GM18909 (cell line): ENCODE measurements around the gene SLC43A3.
A peak's percentile ranks its signal among the peaks of the same experiment; 100 is the strongest.
"Not testable (repeated sequence)": the region's sequence is repeated elsewhere in the genome, so short reads cannot be mapped to it uniquely, and the experiment has no call there.

Experiments
- ATAC-seq: cut with Tn5 transposase; IDR thresholded peaks from one replicate; pipeline ENCODE4 v1.9.1; 2021; ENCODE audit warnings: mild to moderate bottlenecking; ENCODE audit not compliant: unreplicated experiment, poor library complexity

Gene SLC43A3

DNA sequence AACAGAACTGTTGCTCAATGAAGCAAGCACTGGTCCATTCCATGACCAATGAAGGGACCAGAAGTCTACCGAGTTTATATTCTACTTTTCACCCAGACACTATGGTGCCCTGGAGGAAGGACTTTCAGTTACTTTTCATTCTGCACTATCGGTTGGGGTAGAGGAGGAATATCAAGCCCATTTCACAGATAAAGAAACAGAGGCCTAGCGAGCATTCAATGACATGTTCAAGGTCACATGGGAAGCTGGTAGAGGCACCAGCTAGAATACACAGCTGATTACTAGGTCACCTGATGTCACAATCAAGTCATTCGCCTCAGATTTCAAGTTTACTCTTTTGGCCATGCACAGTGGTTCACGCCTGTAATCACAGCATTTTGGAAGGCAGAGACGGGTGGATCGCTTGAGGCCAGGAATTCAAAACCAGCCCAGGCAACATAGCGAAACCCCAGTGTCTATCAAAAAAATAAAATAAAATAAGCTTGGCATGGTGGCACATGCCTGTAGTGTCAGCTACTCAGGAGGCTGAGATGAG, 18.9 kb downstream of the SLC43A3 start:
- ATAC-seq: no peak

DNA sequence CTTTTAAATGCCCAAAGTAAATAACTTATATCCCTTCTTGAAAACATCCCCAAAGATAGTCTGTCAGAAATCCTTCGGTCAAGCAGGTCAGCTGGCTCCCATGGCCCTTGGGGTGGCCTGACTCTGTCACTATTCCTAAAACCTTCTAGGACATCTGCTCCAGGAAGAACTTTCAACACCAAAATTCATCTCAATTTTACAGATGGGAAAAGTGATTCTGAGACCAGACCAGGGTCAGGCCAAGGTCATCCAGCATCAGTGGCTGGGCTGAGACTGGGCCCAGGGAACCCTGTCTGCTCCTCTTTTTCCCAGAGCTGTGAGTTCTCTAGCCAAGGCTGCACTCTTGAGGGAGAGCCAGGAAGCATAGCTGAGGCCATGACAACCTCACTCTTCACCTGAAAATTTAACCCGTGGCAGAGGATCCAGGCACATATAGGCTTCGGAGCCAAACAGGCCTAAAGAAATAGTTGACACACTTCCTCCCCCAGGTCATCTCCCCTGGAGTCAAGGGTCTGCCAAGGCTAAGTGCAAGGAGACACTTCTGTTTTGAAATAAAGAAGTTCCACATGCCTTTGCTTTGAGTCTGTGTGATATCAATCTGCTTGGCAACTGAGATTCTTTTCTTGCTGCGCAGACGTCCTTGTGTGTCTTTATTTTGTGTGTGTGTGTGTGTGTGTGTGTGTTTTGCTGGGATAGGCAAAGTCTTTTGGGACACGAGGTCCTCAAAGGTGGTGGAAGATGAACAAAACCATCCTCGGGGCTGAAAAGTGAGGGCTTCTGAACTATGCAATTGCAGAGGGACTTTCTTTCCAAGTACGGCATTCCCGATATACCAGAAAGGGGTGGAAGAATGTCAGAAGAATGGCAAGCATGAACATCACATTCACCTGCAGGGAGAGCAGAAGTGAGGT, 19.7 kb downstream of the SLC43A3 start:
- no peak for ATAC-seq

DNA sequence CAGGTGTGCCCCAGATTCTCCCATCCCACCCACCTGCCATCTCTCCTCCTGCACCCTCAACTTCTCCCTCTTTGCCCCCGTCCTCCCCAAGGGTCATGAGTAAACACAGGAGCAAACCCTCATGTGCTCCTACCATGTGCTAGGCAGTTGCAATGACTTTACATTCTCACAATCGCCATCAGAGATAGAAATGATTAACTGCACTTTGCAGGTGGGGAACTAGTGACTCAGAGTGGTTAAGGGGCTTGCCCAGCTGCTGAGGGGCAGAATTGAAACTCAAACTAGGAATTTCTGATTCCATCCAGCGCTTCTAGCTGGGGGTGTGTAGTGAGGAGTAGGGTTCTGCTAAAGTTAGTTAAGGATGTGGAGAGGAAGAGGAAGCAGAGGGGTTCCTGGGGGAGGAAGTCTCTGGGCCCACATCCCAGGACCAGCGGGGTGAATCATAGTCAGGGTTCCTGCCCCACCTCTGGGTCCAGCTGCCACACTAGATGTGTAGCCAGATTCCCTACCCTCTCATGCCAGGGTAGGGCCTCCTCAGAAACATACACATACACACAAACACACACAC, 20.5 kb downstream of the SLC43A3 start:
- ATAC-seq: peak; percentile 97

DNA sequence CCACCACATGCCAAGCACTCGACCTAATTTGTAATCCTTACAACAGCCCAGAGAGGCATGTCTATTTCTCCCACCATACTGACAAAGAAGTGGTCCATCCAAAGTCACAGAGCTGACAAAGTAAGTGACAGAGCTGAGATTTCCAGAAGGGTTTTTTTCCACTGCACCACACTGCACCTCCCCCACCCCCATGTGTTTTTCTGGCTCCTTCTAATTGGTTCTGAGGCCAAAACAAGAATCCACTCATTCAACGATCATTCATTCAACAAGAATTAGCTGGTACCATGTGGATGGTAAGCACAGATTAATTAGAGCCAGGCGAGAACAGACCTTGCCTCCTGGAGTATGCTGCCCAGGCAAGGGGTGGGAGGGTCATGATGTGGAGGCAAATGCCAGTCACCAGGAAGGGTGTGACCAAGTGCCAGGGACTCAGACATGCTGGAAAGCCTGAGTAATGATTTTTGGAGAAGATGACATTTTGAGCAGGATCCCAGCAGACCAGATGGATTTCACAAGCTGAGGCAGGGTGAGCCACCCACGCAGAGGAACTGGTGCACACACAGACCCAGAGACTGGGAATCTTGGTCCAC, 21.6 kb downstream of the SLC43A3 start:
- ATAC-seq: no peak

DNA sequence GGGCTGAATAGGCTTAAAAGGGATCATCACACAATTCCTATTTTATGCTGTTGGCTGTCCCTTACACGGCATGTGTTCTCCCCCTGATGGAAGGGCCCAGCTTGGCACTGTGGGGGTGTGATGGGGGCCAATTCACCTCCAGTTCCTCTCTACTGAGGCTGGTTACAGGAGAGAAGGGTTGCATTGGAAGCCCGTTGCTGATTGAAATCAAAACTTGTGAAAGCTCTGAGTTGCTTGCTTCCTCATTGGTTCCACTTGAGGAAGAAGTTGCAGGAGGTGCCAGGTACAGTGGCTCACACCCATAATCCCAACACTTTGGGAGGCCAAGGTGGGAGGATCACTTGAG, 23.1 kb downstream of the SLC43A3 start:
- no peak for ATAC-seq

DNA sequence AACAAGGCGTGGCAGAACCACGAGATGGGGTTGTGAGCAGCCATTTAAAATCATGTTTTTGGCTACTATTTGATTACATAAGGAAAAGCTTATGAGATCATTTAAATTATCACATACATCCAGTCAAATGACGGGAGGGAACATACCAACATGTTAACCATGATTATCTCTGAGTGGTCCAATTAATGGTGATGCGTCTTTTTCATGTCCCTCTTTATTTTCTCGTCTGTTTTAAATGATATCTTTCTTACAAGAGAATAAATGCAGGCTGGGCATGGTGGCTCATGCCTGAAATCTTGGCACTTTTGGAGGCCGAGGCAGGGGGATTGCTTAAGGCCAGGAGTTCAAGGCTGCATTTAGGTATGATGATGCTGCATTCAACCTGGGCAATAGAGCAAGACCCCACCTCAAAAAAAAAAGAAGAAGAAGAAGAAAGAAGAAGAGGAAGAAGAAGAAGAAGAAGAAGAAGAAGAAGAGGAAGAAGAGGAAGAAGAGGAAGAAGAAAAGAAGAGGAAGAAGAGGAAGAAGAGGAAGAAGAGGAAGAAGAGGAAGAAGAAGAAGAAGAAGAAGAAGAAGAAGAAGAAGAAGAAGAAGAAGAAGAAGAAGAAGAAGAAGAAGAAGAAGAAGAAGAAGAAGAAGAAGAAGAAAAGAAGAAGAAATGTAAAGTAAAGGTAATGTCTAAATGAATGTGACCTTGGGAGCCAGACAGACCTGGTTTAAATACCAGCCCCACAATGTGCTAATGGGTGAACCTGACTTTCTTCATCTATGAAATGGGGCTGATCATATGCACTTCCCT, 23.7 kb downstream of the SLC43A3 start:
- ATAC-seq: not testable (repeated sequence)

DNA sequence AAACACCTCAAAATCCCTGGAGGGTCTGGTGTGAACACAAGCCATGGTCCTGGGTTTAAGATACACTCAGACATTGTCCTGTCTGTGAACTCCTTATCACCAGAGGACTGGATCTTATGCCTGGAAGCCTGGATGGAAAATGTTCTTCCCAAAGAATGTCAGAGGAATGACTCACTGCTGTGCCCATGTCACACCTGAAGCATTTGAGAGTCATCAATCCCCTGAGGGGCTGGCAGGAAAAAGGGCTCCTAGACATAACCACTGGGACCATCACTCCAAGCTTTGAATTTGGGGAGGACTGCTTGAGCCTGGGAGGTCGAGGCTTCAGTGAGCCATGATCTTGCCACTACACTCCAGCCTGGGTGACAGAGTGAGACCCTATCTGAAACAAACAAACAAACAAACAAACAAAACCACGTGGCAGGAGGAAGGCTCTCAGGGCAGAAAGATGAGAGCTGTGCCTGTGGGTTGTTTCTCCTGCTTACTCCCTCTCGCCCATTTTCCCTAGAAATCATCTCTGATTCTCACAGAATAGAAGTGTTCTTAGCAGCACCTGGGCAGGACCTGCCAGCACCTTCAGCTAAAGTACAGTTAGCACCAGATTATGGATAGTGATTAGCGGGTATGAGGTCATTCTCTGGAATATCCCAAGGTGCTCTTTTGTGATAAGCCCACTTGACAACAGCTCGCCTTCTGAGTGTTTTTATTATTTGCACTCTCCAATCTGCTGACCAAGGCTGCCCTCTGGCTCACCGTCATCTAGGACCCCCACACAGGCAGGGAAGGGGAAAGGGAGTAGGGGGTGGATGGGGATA, 24.5 kb downstream of the SLC43A3 start:
- no peak for ATAC-seq

DNA sequence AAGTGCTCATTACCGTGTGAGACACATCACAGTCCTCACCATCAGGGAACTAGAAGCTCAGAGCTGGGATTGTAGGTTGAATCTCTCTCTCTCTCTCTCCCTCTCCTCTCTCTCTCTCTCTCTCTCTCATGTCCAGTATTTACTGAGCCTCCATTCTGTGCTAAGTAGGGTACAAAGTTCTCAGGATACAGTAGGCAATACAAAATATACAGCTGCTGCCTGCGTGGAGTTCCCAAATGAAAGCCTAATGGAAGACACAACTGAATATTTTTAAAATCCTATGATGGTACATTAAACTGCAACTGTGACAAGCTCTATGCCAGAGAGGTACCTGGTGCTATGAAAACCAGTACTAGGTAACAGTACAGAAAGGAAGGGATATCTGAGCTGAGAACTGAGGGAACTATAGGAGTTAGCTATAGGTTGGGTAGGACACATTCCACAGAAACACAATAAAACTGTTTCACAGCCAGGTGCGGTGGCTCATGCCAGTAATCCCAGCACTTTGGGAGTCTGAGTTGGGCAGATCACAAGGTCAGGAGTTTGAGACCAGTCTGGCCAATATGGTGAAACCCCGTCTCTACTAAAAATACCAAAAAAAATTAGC, 26.8 kb downstream of the SLC43A3 start:
- no peak for ATAC-seq

DNA sequence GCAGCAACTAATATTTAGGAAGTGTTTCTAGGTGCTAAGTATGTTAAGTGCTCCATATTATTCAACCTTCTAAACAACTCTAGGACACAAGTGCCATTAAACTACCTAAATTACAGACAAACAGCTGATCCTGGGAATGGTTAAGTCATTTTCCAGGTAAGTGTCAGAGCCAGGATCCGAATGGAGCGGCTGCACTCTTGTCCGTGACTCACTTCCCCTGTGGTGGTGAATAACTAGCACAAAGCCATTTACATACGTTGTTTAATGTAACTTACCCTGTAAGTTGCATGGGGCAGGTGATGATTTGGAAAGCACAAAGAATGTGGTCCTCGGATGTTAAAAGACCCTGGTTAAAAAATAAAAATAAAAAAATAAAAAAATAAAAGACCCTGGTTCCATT, 27.7 kb downstream of the SLC43A3 start:
- ATAC-seq: no peak

DNA sequence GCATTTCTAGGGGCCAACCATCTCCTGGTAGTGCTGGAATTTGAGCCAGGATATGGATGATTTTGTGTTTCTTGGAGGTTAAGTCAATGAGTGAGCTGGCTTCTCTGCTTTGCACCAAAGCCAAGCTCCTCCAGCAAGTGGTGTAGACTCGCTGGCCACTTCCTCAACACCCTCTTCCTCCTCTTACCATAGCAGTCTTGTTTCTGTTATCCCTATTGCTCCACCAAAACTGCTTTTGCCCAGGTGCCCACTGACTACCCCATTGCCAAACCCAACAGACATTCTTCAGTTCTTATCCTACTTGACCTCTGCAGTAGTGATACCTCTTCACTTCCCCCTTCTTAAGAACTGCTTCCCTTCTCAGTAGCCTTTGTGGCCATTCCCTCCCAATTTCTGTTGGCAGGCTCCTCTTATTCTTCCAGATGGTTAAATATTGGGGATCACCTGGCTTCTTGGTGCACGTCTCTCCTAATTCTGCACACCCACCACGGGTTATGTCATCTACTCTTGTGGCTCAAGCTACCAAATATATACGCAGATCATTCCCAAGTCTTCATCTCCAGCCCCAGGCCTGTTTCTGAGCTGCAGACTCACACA, 29.4 kb downstream of the SLC43A3 start:
- no peak for ATAC-seq

DNA sequence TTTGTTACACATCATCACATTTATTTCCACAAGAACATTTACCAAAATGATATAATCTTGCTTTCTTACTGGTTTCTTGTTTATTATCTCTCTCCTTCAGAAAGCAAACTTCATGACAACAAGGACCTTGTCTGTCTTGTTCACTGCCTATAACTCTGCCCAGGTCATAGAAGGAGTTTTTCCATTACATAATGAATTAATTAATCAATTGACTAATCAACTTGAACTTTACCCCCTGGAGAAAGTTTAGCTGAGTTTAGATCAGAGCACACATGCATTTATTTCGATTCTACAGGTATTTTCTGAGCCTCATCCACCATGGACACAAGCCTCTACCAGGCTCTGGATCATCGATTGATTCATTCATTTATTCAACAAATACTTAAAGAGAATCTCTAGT, 30.2 kb downstream of the SLC43A3 start:
- no peak for ATAC-seq

DNA sequence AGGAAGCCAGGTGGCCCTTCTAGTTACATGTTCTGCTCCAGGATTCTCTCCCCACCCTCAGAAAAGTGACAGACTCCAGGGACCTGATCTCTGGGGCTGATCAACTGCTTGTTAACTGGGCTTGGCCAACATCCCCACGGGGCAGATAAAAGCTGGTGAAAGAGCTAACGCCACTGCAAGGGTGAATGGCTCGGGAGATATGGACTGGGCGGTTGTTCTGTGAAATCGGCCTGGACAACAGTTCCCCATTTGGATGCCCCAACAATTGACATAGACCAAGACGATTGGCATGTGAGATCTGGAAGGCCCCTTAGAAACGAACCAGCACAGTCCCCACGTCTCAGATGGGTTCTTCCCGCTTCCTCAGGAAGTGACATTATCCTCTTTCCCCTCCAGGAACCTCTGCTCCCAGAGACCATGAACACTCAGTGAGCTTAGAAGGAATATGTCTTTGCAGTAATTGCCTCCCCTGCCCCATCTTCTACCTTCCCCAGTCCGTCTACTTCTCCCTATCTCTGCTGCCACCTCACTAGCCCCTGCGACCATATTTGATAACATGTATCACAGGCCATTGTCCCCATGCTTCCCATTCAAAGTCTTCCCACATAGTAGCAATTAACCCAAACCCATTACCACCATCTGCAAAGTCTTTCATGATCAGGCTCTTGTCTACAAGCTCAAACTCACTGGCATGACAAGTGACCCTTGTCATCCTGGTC, 30.9 kb downstream of the SLC43A3 start:
- no peak for ATAC-seq

DNA sequence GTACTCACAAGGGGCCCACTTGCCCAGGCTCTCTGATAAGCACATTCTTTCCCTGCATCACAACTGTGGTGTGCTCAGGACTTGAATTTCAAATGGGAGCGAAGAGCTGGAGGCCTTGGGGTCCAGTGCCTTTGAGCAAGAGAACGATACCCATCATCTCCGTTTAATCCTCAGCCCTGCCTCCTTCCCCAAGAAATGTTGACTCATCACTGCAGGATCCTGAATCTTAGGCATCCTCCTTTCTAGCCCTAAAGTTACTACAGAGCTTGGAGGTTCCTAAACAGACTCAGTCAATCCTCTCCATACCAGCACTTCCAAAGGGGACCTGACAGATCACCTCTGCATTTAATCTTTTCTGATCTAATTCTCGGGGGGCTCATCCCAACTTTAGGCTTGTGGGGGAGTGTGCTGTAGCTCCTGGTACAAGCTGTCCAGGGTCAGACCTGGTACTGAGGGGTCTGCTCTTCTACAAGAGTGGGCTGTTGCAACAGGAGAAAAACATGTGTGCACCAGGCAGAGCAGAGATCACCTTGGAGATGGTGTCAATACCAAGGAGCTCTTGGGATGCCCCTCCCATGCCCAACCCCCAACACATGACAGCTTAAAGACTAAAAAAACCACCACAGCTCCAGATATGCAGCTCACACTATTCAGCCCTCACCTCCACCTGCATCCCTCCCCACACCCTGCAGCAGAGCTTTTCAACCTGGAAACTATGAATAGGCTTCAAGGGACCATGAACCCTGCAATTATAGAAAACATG, 32.5 kb downstream of the SLC43A3 start:
- no peak for ATAC-seq

DNA sequence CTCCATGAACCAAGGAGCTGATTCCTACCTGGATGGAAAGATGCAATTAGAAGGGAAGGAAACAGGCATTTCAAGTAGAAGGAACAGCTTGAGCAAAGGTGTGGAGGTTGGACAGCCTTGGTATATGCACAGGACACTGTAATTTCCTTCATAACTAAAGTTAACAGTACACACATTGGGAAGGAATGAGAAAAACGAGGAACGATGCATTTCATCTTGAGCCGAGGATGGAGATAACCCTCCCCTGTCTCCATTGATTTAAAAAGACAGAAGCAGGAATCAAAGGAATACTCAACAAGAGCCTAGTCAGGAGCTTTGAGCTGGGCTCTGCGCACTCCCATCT, 34.2 kb downstream of the SLC43A3 start:
- ATAC-seq: no peak

DNA sequence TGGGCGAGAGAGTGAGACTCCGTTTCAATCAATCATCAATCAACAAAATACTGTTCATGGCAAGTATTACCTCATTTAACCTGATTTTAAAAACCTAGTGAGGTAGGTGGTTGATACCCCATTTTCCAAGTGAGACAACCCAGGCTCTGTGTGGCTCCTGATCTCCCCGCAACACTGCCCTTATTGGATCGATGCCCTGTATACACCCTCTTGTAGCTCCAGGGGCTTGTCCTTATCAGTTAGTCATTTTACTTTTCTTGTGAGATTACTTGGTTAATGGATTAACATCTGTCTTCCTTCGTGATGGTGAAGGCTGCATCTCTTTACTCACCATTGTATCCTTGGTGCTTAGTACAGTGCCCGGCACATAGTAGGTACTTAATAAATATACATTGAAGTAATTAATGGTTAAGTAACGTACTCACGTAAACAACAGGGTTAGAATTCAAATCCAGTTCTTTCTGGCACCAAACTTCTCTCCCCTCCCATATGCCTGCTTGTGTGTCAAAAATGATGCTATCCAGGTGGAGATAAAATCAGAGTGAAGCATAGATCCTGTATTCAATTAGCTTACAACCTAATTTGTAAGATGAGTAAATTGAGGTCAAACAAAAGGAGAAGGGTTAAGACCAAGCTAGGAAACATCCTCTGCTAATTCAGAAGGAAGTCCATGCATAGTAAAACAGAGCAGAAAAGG, 34.7 kb downstream of the SLC43A3 start:
- no peak for ATAC-seq

DNA sequence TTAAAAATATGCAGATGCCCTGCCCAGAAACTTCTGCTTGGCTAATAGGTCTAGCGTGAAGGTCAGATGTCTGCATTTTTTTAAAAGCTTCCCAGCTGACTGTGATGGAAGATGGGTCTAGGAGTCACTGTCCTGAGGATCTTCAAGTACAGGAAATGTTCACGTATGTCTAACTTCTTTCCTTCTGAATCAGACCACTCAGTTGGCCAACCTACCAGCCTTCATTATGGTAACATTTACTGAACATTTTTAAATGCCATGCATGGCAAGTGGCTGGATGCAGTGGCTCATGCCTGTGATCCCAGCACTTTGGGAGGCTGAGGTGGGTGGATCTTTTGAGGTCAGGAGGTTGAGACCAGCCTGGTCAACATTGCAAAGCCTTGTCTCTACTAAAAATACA, 35.4 kb downstream of the SLC43A3 start:
- no peak for ATAC-seq

DNA sequence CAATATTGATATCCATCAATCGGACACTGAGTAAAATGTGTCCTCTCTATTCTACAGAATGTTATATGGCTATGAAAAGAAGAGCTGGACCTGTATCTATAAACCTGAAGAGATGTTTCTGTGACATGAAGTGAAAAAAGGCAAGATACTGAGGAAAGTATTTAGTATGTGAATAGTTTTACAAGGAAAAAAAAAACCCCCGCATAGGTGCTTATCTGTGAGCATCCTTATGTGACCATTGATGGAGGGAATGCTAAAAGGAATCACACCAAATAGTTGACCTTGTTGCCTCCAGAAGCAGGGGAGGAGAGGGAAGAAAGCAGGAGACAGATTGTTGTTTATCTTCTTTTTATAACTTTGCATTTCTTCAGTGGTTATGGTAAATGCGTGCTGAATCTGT, 35.8 kb downstream of the SLC43A3 start:
- no peak for ATAC-seq
